Lung (tissue), 12 donors: ENCODE data around the gene UPK3A. TPM values are rescaled to one million over a fixed set of nuclear protein-coding genes. Genes with fewer than 3 reads are reported as not detected.
A peak's percentile ranks its signal among the peaks of the same experiment; 100 is the strongest.

Source experiments
- ATAC-seq: fragments of 200-7000 bp; cut with Tn5 transposase; one replicate; pipeline ENCODE4 v1.9.1; 2020; ENCODE audit warnings: moderate number of reproducible peaks; ENCODE audit not compliant: insufficient read depth, low FRiP score
- DNase-seq, 3 donors: peaks; one replicate each; pipeline ENCODE4 v3.0.0-alpha.2; 2013 to 2017
- H3K27ac ChIP-seq, 2 donors: one replicate each; pipeline ENCODE4 v1.5.1; 2013; ENCODE audit warnings: mild to moderate bottlenecking in 2 of 2, moderate library complexity in 2 of 2, control low read depth in 1 of 2, inconsistent platforms in 1 of 2, low read depth in 1 of 2, low read length in 1 of 2
- H3K27me3 ChIP-seq, 3 donors: one replicate each; pipeline ENCODE4 v1.5.1; 2013; ENCODE audit warnings: low read length in 2 of 3; ENCODE audit not compliant: control insufficient read depth in 3 of 3, insufficient read depth in 3 of 3
- H3K36me3 ChIP-seq, 4 donors: one replicate each; pipeline ENCODE4 v1.5.1; 2013; ENCODE audit warnings: low read length in 4 of 4, mild to moderate bottlenecking in 1 of 4, moderate library complexity in 1 of 4; ENCODE audit not compliant: control insufficient read depth in 4 of 4, insufficient read depth in 4 of 4
- H3K4me1 ChIP-seq, 5 donors: one replicate each; pipeline ENCODE4 v1.5.1; 2013; ENCODE audit warnings: low read length in 5 of 5, mild to moderate bottlenecking in 2 of 5, moderate library complexity in 1 of 5; ENCODE audit not compliant: control insufficient read depth in 5 of 5, insufficient read depth in 5 of 5
- H3K4me3 ChIP-seq: one replicate; pipeline ENCODE4 v1.5.1; 2013; ENCODE audit warnings: mild to moderate bottlenecking, control low read depth, moderate library complexity
- H3K9ac ChIP-seq, 2 donors: one replicate each; pipeline ENCODE4 v1.5.1; 2013; ENCODE audit warnings: low read length in 2 of 2, control low read depth in 1 of 2; ENCODE audit not compliant: insufficient read depth in 1 of 2
- H3K9me3 ChIP-seq, 4 donors: one replicate each; pipeline ENCODE4 v1.5.1; 2013; ENCODE audit warnings: low read length in 3 of 4, mild to moderate bottlenecking in 1 of 4, moderate library complexity in 1 of 4; ENCODE audit not compliant: control insufficient read depth in 4 of 4, insufficient read depth in 3 of 4
- CTCF ChIP-seq: IDR thresholded peaks from 2 replicates; pipeline ENCODE4 v1.5.1; 2012; ENCODE audit warnings: mild to moderate bottlenecking; ENCODE audit errors: control extremely low read depth, extremely low read depth
- WGBS, 2 donors: extraction: QIAGEN DNeasy Blood & Tissue Kit; methylation state at CpG; one replicate each; pipeline ENCODE4 v1.1.7; 2013; 5-methylcytosine and 5-hydroxymethylcytosine counted together
- polyA plus RNA-seq, 2 donors: library from polyadenylated mRNA; stranded (reverse); fragments of 200-250 nt; gene quantifications; one replicate each; pipeline ENCODE4 v1.2.1, GENCODE V29; 2013
- total RNA-seq, 2 donors: library from RNA; depleted of rRNA in 1 of 2; stranded (reverse); fragments of >200 nt in 1 of 2; gene quantifications; one replicate each; pipeline ENCODE4 v1.2.1, GENCODE V29; 2014 to 2021
- donor health status: control.
- donor health status: control.
- donor health status: Bipolar disorder and iron deficiency.
- donor health status: healthy.
- donor health status: DM: yes; HTN: yes; CAD: no.

Gene UPK3A
- total and polyA plus RNA-seq, 4 donors, result 0.30 to 0.55 TPM; not detected in 2

- Histone ChIP-seq H3K9me3 (no peaks in the 10 kb centered on the region), H3K4me3 (no peak overlapping the region), H3K4me1 (peaks cover 3 to 18% (median 5%) of the 10 kb centered on the region in 5 donors), H3K27ac (no peak overlapping the region), H3K27me3 (no peaks in the 10 kb centered on the region), H3K36me3 (no peaks in the 10 kb centered on the region), H3K9ac (no peak overlapping the region)
- peak; percentile 90 for TF ChIP-seq CTCF
- peak; percentile 93 for ATAC-seq
- WGBS, 2 donors, result 2 to 3% methylated on average over 25 to 60 of the region's 60 CpGs
- peak; percentile 91 to 93 (median 92) for DNase-seq
Measured at GRCh38 chr22:45268958-45269844, 15.5 kb upstream of the UPK3A start.

- Histone ChIP-seq H3K27ac (no peak overlapping the region), H3K9ac (no peak overlapping the region), H3K4me3 (no peak overlapping the region), H3K36me3 (no peaks in the 10 kb centered on the region), H3K4me1 (peaks cover 3 to 18% (median 5%) of the 10 kb centered on the region in 5 donors), H3K27me3 (no peaks in the 10 kb centered on the region), H3K9me3 (no peaks in the 10 kb centered on the region)
- ATAC-seq (no peak), DNase-seq (no peak)
- 77% methylated on average over 15 to 16 of the region's 16 CpGs for WGBS, 2 donors
- no peak for TF ChIP-seq CTCF
Measured at GRCh38 chr22:45270095-45271020, 14.4 kb upstream of the UPK3A start.

- ATAC-seq (no peak), DNase-seq (peak; percentile 74 to 93 (median 86))
- H3K9me3 ChIP-seq, result no peaks in the 10 kb centered on the region
- no peaks in the 10 kb centered on the region for H3K36me3 ChIP-seq
- no peak for TF ChIP-seq CTCF
- no peak overlapping the region for H3K4me3 ChIP-seq
- peaks cover 3 to 18% (median 5%) of the 10 kb centered on the region in 5 donors for H3K4me1 ChIP-seq
- no peaks in the 10 kb centered on the region for H3K27me3 ChIP-seq
- 65% methylated on average over 13 of the region's 13 CpGs for WGBS, 2 donors
- H3K27ac ChIP-seq, result peak overlapping the region; percentile 54 to 55
- no peak overlapping the region for H3K9ac ChIP-seq
Measured at GRCh38 chr22:45271667-45272201, 13.0 kb upstream of the UPK3A start.
